PC-3 (cell line): ENCODE results near the gene ARHGEF35.
"Not testable (repeated sequence)": the region's sequence is repeated elsewhere in the genome, so short reads cannot be mapped to it uniquely, and the experiment has no call there.

Experiments
- EZH2 ChIP-seq: fragments of 300-600 bp; sonication (generic); IDR thresholded peaks from one replicate; pipeline ENCODE4 v1.6.1; 2017; ENCODE audit warnings: antibody characterized with exemption, mild to moderate bottlenecking, low read length; ENCODE audit not compliant: unreplicated experiment
- EZH2phosphoT487 ChIP-seq: fragments of 300-600 bp; sonication (generic); IDR thresholded peaks from 2 replicates; pipeline ENCODE4 v1.6.1; 2018; ENCODE audit warnings: mild to moderate bottlenecking, antibody characterized with exemption, low read length, borderline replicate concordance
- TF ChIP-seq, protein P1 (sequence below): fragments of 300-600 bp; sonication (generic); conservative IDR thresholded peaks from 2 replicates; pipeline ENCODE4 v1.5.1; 2017; ENCODE audit warnings: antibody characterized with exemption, low read depth, mild to moderate bottlenecking, low read length

DNA sequence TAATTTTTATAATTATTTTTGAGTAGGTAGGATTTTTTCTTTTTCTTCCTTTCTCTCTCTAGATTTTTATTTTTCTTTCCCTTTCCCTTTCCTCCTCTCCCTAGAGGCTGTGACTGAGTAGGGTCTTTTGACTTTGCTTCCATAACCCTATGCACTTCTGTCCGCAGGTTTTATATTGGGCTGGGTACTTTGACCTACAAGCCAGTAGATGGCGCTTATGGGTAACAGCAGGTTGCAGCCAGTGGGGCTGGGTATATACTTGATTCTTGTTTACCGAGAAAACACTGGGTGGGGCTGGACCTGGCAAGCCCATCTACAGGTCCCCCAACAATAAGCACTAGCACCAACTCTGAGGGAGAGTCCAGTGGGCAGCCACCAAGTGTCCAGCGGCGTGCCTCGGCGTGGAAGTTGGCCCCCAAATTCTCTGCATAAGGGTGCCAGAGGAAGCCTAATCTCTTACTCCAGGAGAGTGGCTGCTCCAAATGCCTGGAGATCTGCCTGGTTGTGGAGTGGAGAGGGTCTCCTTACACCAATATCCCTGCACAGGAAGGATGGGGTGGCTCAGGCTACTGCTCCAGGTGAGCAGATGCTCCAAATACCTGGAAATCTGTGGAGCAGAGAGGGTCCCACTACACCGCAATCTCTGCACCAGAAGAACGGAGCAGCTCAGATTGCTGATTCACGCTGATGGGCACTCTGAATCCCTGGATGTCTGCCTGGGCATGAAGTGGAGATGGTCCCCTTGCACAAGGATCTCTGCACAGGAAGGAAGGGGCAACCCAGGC lies 17.1 kb downstream of the ARHGEF35 start:
- TF ChIP-seq, protein P1, sequence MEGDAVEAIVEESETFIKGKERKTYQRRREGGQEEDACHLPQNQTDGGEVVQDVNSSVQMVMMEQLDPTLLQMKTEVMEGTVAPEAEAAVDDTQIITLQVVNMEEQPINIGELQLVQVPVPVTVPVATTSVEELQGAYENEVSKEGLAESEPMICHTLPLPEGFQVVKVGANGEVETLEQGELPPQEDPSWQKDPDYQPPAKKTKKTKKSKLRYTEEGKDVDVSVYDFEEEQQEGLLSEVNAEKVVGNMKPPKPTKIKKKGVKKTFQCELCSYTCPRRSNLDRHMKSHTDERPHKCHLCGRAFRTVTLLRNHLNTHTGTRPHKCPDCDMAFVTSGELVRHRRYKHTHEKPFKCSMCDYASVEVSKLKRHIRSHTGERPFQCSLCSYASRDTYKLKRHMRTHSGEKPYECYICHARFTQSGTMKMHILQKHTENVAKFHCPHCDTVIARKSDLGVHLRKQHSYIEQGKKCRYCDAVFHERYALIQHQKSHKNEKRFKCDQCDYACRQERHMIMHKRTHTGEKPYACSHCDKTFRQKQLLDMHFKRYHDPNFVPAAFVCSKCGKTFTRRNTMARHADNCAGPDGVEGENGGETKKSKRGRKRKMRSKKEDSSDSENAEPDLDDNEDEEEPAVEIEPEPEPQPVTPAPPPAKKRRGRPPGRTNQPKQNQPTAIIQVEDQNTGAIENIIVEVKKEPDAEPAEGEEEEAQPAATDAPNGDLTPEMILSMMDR: peak; percentile 54
- TF ChIP-seq EZH2phosphoT487, EZH2: not testable (repeated sequence)
